ENCODE results near the gene CMBL.

DNA sequence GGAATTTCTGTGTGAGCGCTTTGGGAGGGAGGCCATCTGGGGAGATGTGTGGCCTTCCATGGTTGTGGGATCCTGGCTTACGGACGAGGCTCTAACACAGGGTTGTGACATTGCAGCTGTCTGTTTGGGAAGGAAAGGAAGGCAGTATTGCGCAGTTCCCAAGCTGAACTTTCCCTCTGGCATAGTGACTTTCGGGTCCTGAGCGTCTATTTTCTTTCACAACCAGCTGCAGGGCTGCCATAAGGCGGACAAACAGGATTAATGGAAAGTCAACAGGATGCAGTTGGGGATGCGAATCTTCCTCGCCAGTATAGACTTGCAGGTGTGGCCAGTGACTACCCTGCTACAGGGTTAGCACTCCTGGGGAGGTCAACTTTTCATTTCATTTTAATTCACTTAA lies 31.7 kb downstream of the CMBL start:
- TF ChIP-seq POLR2AphosphoS5 (IDR thresholded peaks at IDR 0.05; ENCODE audit: insufficient read depth in 1 of 2, low read depth in 1 of 2) (no peak), POLR2A (IDR thresholded peaks at IDR 0.05) (no peak)
- TF ChIP-seq, protein P1, sequence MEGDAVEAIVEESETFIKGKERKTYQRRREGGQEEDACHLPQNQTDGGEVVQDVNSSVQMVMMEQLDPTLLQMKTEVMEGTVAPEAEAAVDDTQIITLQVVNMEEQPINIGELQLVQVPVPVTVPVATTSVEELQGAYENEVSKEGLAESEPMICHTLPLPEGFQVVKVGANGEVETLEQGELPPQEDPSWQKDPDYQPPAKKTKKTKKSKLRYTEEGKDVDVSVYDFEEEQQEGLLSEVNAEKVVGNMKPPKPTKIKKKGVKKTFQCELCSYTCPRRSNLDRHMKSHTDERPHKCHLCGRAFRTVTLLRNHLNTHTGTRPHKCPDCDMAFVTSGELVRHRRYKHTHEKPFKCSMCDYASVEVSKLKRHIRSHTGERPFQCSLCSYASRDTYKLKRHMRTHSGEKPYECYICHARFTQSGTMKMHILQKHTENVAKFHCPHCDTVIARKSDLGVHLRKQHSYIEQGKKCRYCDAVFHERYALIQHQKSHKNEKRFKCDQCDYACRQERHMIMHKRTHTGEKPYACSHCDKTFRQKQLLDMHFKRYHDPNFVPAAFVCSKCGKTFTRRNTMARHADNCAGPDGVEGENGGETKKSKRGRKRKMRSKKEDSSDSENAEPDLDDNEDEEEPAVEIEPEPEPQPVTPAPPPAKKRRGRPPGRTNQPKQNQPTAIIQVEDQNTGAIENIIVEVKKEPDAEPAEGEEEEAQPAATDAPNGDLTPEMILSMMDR (IDR thresholded peaks at IDR 0.05), result no peak

All from vagina (tissue), 2 donors.